ENCODE measurements around the gene ABCB8. TPM values are rescaled to one million over a fixed set of nuclear protein-coding genes. Genes with fewer than 3 reads are reported as not detected.
A peak's percentile ranks its signal among the peaks of the same experiment; 100 is the strongest.
"Not testable (repeated sequence)": the region's sequence is repeated elsewhere in the genome, so short reads cannot be mapped to it uniquely, and the experiment has no call there.

The ABCB8 gene
- total and polyA plus RNA-seq, 9 of the 15 experiments (the other 6 are each of a cell fraction or from before 2014, with no cell fraction given), result 7.6 to 106 (median 36.3) TPM

DNA sequence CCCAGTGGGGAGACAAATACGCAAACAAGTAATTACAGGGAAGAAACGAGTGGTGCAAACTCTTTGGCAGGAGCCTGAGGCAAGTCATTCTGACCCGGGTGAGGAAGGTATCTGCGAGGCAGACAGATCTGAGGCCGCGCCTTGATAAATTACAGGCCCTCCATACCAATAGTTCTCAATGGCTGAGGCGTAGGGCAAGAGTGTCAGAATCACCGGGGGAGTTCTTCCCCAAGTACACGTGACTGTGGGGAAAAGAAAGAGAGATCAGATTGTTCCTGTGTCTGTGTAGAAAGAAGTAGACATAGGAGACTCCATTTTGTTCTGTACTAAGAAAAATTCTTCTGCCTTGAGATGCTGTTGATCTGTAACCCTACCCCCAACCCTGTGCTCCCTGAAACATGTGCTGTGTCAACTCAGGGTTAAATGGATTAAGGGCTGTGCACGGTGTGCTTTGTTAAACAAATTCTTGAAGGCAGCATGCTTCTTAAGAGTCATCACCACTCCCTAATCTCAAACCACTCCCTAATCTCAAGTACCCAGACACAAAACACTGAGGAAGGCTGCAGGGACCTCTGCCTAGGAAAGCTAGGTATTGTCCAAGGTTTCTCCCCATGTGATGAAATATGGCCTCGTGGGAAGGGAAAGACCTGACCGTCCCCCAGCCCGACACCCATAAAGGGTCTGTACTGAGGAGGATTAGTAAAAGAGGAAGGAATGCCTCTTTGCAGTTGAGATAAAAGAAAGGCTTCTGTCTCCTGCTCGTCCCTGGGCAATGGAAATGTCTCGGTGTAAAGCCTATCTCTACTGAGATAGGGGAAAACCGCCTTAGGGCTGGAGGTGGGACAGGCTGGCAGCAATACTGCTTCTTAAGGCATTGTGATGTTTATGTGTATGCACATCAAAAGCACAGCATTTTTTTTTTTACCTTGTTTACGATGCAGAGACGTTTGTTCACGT, 1.2 kb upstream of the ABCB8 start (continued):
- peak; percentile 92 for TF ChIP-seq ZNF41 (CRISPR knock-in tag; conservative IDR thresholded peaks at IDR 0.05)
- peak; percentile 37; the same call in 1 of the 2 replicates for TF ChIP-seq RBFOX2 (IDR thresholded peaks at IDR 0.05; ENCODE audit: low read depth, low read length)
- peak in 1 of 2 experiments; percentile 25; a peak in 1 of 3 replicates for TF ChIP-seq CBX3 (IDR thresholded peaks at IDR 0.05; ENCODE audit: borderline replicate concordance in 1 of 2, low read length in 2 of 2)
- peak; percentile 70; the same call in 1 of the 2 replicates for TF ChIP-seq NBN (IDR thresholded peaks at IDR 0.05; ENCODE audit: low read depth)
- TF ChIP-seq OTX1 (CRISPR knock-in tag; IDR thresholded peaks at IDR 0.05), result 0 out of 2 replicates have a peak, but pooled peaks have one; percentile 75
- TF ChIP-seq ARID1B (IDR thresholded peaks at IDR 0.05), result peak; percentile 90
- peak; percentile 97 for TF ChIP-seq ZNF589 (CRISPR knock-in tag; IDR thresholded peaks at IDR 0.05; ENCODE audit: low read depth)
- peak; percentile 96 for TF ChIP-seq ZNF76 (CRISPR knock-in tag; IDR thresholded peaks at IDR 0.05; ENCODE audit: borderline replicate concordance)
- TF ChIP-seq HBP1 (CRISPR knock-in tag; IDR thresholded peaks at IDR 0.05), result peak; percentile 94
- TF ChIP-seq ID3 (CRISPR knock-in tag; IDR thresholded peaks at IDR 0.05), result peak; percentile 77; the same call in 1 of the 2 replicates
- TF ChIP-seq ID3 (tag; IDR thresholded peaks at IDR 0.05), result peak; percentile 99
- TF ChIP-seq PTTG1 (tag; IDR thresholded peaks at IDR 0.05; ENCODE audit: low read depth), result peak; percentile 95
- TF ChIP-seq ZNF395 (CRISPR knock-in tag; IDR thresholded peaks at IDR 0.05), result peak; percentile 99
- peak; percentile 92 for TF ChIP-seq TCF3 (CRISPR knock-in tag; IDR thresholded peaks at IDR 0.05)
- TF ChIP-seq NCOA4 (IDR thresholded peaks at IDR 0.05; ENCODE audit: partially characterized antibody), result peak; percentile 4
- TF ChIP-seq, protein P1, sequence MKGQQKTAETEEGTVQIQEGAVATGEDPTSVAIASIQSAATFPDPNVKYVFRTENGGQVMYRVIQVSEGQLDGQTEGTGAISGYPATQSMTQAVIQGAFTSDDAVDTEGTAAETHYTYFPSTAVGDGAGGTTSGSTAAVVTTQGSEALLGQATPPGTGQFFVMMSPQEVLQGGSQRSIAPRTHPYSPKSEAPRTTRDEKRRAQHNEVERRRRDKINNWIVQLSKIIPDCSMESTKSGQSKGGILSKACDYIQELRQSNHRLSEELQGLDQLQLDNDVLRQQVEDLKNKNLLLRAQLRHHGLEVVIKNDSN (CRISPR knock-in tag; IDR thresholded peaks at IDR 0.05), result peak; percentile 67
- TF ChIP-seq CHD1 (IDR thresholded peaks at IDR 0.05; ENCODE audit: low read length), result peak; percentile 56
- peak; percentile 67; the same call in 1 of the 2 replicates for TF ChIP-seq ATF3 (IDR thresholded peaks at IDR 0.05)
- TF ChIP-seq ATF3 (CRISPR knock-in tag; conservative IDR thresholded peaks at IDR 0.05), result not testable (repeated sequence)
- peak; percentile 16 to 40; a peak in 2 of 4 replicates for TF ChIP-seq TRIM24 (IDR thresholded peaks at IDR 0.05)
- TF ChIP-seq RAD51 (IDR thresholded peaks at IDR 0.05; ENCODE audit: borderline replicate concordance, low read depth), result peak; percentile 75

Measured in K562 (cell line).